Measurements from ENCODE around the gene USP30.
A peak's percentile ranks its signal among the peaks of the same experiment; 100 is the strongest.
"Not testable (repeated sequence)": the region's sequence is repeated elsewhere in the genome, so short reads cannot be mapped to it uniquely, and the experiment has no call there.

The USP30 gene, protein sequence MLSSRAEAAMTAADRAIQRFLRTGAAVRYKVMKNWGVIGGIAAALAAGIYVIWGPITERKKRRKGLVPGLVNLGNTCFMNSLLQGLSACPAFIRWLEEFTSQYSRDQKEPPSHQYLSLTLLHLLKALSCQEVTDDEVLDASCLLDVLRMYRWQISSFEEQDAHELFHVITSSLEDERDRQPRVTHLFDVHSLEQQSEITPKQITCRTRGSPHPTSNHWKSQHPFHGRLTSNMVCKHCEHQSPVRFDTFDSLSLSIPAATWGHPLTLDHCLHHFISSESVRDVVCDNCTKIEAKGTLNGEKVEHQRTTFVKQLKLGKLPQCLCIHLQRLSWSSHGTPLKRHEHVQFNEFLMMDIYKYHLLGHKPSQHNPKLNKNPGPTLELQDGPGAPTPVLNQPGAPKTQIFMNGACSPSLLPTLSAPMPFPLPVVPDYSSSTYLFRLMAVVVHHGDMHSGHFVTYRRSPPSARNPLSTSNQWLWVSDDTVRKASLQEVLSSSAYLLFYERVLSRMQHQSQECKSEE

DNA sequence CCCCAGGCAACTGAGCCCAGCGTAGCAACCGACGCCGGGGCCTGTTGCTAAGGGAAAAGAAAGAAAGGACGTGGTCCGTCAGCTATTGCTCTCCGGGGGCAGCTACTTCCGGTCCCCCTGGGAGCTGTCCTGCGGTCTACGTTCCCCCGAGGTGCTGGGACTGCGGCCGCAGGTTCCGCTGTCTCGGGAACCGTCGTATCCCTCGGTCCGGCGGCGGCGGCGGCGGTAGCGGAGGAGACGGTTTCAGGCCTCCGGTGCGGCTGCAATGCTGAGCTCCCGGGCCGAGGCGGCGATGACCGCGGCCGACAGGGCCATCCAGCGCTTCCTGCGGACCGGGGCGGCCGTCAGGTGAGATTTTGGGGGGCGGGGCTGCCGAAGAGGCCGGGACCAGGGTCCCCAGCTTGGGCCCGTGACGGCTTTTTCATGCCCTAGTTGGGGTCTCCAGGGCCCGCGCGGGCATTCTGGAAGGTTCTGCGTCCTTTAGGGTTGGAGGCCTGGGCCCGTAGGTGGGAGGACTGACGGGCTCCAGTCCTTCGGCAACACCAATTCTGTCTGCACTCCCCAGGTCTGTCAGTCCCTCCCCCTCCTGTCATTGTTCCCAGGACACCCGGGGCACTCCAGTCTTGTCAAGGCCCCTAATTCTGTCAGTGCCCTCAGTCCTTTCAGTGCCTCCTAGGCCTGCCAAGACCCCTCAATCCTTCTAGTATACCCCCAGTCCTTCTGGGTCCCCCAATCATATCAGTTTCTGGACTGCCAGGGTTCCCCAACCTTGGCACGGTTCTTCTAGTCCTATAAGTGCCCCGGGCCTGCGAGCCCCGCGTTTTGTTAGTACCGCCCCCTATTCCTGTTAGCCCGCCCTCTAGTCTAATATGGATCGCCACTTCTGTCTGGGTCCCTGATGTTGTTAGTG, at the start of gene USP30:
Gene USP30 (plus strand): TSS at position 163 of the 910 bp plus-strand sequence. CDS start 103 bp downstream, at position 266.
- DNase-seq: peak; percentile 88

DNA sequence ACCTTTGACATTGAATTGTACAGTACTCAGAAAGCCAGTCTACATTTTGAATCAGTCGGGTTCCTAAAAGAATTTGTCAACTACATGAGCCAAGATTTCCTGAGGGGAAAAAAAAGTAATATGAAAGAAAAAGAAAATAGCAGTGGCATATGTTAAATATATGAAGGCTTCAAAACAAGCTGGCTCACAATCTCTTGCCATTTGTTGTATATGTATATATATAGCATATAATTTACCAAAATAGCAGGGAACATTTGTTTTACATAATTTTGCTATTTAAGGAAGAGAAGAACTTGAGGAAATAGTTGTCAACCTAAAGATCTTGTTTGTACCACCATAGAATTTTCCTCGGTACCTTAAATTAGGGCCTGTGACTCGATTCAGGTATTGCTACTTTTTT, 48.4 kb upstream of the USP30 start:
- no peak for DNase-seq

DNA sequence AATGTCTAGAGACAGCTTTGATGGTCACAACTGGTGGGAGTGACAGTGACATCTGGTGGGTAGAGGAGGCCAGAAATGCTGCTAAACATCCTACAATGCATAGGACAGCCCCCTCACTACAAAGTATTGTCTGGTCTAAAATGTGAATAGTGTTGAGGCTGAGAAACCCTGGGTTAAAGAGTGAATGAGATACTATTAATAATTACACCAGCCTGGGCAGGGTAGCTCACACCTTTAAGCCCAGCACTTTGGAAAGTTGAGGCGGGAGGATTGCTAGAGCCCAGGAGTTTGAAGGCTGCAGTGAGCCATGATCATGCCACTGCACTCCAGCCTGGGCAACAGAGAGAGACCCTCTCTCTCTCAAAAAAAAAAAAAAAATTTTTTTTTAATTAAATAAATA, 42.6 kb upstream of the USP30 start:
- no peak for DNase-seq

DNA sequence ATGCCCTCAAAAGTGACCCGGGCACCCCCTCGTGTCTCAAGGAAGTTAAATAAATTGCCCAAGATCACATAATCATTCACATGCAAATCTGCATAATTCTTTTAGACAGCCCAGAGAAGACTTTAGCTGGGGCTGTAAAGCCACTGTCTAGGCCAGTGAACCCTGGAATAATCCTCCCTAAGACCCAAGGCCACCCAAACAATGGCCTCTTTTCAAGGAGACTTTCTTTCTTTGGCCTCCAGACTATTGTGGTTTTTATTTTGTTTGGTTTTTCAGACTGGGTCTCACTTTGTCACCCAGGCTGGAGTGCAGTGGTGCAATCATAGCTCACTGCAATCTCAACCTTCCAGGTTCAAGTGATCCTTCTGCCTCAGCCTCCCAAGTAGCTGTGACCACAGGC, 42.1 kb upstream of the USP30 start:
- DNase-seq: no peak

DNA sequence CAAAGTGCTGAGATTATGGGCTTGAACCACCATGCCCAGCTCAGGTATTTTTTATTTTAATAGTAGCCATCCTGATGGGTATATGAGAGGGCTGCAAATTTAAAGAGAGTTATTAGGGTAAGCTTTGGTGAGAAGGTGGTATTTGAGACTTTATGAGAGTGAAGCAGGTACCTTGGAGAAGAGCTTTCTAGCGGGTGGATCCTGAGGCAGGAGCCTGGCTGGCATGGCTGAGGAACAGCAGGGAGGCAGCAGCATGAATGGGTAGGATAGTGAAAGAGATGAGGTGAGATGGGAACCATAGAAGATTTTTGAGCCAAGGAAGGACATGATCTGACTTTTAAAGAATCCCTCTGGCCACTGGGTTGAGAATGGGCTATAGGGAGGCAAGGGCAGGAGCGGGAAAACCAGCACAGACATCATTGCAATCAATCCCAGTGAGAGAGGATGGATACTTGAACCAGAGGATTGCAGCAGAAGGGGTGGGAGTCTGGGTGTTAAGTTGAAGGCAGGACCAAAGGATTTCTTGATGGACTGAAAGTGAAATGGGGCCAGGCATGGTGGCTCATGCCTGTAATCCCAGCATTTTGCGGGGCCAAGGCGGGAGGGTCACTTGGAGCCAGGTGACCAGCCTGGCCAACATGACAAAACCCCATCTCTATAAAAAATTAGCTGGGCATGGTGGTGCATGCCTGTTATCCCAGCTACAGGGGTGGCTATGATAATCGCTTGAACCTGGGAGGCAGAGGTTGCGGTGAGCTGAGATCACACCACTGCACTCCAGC, 37.2 kb upstream of the USP30 start:
- DNase-seq: no peak

DNA sequence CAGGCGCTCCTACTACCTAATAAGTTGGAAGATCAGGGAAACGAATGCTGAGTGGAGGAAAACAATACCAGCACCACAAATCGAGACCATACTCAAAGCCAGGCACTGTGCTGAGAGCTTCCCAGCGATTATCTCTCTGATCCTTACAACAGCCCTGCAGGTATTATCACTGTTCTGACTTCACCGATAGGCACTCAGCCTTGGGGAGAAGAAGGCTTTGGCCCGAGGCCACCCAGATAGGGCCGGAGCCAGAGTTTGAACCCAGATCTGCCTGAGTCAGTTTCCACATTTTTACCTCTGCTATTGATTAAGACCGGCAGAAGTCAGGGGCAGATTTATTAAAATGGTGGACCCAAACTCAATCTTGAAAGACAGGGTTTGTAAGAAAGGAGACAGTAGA, 36.4 kb upstream of the USP30 start:
- no peak for DNase-seq

DNA sequence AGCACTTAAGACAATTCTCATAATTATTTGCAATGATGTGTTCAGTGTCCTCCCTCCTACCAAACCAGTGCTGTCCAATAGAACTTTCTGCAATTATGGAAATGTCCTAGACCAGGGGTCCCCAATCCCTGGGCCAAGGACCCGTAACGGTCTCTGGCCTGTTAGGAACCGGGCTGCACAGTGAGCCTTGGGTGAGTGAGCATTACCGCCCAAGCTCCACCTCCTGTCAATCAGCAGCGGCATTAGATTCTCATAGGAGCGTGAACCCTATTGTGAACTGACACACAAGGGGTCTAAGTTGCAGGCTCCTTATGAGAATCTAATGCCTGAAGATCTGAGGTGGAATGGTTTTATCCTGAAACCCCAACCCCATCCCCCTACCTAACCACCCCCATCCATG, 35.4 kb upstream of the USP30 start:
- DNase-seq: no peak

DNA sequence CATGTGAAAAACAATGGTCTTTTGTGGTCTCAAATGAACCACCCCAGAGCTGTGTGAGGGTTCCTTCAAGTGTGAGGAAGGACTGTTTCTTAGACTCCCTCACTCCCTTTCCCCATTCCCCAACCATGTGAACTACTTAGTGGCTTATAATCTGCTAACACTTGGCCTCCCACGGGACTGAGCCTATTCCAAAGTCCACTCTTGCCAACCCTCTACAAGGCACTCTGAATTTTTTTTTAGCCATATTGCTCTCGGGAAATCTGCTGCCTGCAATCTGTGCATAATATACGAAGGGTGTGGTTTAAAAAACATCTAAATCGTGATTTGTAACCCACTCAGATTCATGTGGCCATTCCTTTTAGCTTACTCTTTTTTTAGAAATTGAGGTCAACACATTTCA, 34.1 kb upstream of the USP30 start:
- no peak for DNase-seq

DNA sequence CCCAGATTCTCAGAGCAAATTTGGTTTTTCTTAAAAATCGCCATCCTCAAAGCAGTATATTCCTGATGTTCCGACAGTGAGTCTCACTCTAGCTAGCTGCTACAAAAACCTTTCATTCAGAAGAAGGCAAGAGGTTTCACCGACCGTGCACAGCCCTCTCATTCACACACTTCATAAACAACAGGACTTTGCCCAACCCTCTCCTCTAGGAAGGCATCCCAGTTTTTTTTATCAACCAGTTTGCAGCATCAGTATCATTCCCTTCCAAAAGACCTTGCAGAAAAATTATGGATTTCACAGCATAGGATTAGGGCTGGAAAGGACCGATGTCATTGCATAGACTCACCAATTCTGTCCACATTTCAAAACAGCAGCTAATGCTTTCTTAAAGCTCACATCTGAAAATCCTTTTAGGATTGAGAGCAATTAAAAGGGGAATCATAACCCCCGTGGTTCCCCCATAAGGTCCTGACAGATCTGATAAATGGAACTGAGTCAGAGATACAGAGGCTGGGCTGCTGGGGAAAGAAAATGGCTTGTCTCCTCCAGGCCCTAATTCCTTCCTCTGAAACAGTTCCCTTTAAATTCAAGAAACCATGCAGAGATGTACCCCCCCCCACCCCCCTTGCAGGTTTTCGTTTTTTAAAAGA, 32.1 kb upstream of the USP30 start:
- no peak for DNase-seq

DNA sequence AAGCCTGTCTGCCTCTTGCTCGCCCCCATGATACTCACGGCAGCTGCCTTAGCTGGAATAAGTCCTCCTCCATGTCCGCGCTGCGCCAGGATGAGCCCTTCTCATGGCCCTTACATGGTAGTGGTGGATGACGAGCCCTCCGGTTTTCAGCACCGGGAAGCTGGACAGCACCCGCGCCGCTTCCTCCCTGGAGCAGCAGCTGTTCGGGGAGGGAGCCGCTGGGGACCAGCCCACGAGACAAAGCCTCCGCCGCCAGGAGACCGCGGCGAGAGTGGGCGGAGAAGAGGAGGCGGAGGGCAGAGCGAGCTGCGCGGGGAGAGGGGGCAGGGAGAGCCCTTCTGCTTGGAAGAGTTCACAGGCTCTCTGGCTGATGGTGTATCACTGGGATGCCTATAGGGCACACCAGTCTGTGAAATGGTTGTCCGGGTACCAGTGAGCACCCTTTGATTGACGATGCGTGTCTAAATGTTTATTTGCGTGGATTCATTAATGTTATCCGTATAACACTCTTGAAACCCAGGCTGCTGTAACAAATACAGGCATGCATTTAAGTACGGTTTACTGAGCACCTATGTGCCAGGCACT, 31.5 kb upstream of the USP30 start, which contains the start of gene SVOP:
Gene SVOP (minus strand): TSS at position 273 of the 585 bp plus-strand sequence. CDS start 200 bp downstream, at position 73.
- peak; percentile 77 for DNase-seq

DNA sequence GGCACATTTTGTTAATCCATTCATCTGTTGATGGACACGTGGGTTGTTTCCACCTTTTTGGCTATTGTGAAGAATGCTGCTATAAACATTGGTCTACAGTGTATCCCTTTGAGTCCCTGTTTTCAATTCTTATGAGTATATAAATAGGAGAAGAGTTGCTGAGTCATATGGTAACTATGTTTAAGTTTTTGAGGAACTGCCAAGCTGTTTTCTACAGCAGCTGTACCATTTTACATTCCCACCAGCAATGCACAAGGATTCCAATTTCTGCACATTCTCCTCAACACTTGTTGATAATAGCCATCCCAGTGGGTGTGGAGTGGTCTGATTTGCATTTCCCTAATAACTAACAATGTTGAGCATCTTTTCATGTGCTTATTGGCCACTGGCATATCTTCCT, 24.6 kb upstream of the USP30 start:
- peak; percentile 48 for DNase-seq

DNA sequence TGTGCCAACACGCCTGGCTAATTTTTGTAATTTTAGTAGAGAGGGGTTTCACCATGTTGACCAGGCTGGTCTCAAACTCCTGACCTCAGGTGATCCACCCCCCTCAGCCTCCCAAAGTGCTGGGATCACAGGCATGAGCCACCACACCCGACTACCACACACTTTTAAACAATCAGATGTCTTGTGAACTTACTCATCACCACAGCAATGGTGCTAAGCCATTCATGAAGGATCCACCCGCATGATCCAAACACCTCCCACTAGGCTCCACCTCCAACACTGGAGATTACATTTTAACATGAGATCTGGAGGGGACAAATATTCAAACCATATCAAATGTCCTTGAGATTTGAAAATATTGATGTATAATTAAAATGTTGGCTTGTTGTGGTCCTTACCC, 23.8 kb upstream of the USP30 start:
- not testable (repeated sequence) for DNase-seq

DNA sequence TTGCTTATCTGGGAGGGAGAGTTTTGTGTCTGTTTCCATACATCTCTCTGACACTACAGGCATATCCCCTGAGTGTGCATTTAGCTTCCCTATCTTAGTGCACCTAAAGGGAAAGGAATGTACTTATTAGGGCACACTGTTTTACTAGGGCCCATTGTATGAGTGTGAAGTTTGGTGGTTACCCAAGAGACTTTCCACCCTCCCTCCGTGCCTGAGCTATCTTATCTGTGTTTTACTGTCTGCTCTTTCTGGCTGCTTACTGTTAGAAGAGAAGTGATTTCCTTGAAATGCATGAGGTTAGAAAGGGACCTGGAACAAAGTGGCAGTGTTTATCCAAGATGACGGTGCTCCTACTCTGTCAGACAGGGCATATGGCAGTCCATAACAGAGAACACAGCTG, 23.0 kb upstream of the USP30 start:
- DNase-seq: no peak

DNA sequence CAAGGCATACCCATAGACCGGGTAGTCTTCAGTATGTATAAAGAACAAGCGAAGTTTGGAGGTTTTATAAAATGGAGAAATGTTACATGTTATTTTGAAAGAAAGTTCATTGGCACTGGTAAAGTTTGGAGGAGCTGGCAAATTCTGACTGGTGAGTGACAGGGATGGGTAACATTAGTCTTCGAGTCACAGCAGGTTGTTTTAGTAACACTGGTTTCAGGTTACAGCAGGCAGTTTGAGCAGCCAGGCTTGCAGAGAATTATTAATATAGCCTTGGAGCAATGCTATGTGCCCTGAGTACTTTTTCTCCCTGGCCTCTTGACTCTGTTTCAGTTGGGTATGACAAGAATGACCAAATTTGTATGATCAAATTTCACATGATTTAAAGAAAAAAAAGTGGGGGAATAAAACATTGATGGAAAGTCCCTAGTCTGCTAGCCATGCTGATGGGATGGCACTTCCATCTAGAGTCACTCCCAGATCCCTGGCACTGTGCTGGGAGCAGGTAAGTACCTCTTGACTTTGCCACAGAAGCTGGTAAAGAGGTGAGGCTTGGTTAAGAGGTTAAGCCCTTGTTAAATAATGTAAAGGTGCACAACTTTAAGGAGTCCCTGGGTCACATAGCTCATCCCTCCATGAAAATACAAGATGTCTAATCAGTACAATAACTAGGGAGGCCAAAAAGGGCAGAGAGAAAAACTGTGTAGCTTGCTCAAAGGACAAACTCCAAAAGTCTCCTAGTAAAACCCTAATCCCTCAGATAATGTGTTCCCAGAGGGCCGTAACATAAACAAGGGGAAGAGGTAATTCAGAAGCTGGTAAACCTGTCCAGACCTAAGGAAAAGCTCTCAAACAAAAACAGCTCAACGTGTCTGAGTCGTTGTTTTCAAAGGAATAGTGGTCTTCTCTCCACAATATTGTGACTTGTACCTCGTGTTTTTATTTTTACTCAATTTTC, 18.9 kb upstream of the USP30 start:
- no peak for DNase-seq

DNA sequence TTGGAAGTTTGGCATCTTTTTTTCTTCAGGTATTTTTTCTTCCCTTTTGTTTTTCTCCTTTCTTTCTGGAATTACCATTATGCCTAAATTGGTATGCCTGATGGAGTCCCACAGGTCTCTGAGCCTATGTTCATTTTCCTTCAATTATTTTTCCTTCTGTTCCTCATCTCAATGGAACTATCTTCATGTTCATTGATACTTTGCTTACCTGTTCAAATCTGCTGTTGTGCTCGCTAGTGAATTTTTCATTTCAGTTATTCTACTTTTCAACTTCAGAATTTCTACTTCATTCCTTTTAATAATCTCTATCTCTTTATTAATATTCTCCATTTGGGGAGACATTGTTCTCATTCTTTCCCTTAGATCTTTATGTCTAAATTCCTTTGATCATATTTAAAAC, 15.4 kb upstream of the USP30 start:
- no peak for DNase-seq

DNA sequence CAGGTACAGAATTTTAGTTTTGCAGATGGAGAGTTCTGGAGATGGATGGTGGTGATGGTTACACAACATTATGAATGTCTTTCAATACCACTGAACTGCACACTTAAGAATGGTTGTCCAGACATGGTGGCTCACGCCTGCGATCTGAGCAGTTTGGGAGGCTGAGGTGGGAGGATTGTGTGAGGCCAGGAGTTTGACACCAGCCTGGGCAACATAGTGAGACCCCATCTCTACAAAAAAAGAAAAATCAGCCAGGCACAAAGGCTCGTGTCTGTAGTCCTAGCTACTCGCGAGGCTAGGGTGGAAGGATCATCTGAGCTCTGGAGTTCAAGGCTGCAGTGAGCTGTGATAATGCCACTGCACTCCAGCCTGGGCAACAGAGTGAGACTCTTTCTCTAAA, 8.1 kb upstream of the USP30 start:
- DNase-seq: no peak

DNA sequence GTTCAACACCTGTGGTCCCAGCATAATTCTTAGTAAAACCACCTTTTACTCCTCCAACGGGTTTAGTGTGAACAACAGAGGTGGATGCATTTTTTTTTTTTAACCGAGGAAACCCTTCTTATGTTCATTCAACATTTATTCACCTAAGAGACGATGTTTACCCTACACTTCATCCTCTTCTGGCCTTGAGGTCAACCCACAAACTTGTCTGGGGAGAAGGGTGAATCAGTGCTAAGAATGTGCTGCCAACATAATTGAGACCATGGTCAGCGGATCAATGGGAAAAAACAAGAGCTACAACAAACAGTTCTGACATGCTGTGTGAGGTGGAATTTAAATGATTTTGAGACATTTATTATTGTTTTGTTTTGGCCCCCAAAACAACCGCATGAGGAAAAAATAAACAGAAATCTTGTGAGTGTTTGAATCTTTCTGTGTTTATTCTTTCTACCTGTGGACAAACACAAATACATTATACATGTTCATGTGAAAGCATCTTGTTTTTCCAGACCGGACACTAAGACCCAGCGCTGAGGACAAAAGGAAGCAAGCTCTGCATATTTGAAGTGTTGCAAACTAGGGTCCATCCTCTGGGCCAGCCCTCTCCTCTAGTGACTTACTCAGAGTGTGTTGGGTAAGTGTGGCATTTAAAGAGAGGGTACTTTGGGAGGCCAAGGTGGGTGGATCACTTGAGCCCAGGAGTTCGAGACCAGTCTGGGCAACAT, 5.1 kb upstream of the USP30 start:
- no peak for DNase-seq

DNA sequence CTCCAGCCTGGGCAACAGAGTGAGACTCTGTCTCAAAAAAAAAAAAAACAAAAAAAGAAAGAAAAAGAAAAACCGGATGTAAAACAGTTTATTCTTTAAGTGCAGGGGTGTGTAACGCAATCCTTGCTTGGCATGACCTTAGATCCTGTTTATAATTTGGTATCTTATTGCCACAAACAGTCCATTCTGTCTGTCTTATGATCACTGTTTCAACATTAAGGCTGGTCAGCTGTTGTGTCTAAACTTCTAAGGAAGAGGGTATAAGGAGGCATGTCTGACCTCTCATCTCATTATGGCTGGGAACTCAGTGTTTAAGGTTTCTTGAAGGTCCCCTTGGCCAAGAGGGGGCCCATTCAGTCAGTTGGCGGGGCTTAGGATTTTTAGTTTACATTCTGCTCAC, 3.7 kb upstream of the USP30 start:
- DNase-seq: not testable (repeated sequence)

DNA sequence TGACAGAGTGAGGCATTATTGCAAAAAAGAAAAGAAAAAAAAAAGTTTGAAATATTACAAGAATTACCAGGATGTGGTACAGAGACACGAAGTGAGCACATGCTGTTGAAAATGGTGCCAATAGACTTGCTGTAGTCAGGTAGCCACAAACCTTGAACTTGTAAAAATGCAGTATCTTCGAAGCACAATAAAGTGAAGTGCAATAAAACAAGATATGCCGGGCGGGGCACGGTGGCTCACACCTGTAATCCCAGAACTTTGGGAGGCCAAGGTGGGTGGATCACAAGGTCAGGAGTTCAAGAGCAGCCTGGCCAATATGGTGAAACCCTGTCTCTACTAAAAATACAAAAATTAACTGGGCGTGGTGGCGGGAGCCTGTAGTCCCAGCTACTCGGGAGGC, 2.6 kb upstream of the USP30 start:
- DNase-seq: not testable (repeated sequence)

DNA sequence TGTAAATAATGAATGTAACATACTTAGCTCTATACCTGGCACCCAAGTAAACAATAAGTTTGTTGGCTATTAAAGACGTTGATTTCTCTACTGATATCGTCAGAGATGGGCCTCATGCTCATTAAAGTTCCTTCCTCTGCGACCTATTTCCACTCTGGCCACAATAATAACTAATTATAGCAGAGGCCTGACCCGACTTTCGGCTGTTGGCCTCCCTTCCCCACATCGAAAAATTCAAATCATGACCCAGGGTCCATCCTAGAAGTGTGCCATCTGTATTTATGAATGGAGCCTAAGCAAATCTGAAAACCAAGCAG, 321 bp upstream of the USP30 start:
- no peak for DNase-seq
